GM21390 (cell line): ENCODE results near the gene HS3ST4.
"Not testable (repeated sequence)": the region's sequence is repeated elsewhere in the genome, so short reads cannot be mapped to it uniquely, and the experiment has no call there.

Source experiments
- ATAC-seq: cut with Tn5 transposase; IDR thresholded peaks from one replicate; pipeline ENCODE4 v1.9.1; 2021; ENCODE audit not compliant: unreplicated experiment

HS3ST4 gene

DNA sequence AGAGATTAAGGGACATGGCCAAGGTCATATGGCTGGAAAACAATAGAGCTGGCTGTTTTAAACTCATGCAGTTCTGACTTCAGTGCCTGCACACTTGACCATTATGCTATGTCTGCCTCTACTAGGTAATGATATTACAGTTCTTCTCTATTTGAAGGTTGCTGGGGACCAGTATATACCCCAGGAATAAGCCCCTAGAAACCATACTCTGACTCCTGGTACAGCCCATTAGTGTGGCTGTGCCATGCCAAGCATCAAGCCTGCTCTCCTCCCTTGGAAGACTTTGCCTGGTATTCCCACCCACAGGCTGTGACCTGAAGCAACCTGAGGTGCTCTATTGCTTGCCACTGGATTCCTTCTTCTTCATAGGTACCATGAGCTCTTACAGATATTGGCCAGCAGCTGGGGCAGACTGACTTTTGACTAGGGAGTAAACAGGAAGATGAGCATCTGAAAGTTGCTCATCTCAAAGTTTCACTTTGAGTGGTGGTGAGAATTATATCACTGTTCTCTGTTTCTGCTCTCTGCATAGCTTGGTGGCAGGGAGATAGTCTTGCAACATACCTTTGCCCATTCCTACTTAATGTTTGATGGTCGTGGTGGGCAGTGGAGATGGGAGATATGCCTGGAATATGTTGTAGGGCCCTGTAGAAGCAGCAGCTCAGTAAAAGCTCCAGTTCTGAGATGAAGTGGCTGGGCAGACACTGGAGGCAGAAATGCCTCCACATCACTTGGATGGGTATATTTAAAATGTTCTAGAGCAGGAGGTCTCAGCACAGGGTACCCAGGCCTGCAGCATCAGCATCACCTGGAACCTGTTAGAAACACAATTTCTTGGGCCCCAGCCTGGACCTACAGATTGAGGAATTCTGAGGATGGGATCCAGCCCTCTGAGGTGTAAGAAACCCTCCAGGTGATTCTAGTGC is 274.7 kb downstream of the HS3ST4 start:
- peak; percentile 99 for ATAC-seq

DNA sequence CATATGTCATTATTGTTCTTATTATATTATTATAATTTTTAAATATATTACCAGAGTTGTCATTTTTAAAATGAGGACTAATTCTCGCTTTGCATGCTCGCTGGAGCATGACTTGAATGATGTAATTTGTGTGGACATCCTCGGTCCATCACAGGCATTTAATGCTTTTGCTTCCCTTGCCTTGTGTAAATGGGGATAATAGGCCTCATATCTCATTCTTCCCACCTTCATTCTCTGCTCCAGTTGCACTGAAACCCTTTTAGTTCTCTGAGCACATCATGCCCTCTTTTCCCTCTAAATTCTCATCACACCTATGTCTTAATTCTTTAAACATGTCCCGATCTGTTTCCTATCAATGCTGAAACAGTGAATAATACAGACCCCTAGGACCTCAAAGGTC is 285.4 kb downstream of the HS3ST4 start:
- no peak for ATAC-seq

DNA sequence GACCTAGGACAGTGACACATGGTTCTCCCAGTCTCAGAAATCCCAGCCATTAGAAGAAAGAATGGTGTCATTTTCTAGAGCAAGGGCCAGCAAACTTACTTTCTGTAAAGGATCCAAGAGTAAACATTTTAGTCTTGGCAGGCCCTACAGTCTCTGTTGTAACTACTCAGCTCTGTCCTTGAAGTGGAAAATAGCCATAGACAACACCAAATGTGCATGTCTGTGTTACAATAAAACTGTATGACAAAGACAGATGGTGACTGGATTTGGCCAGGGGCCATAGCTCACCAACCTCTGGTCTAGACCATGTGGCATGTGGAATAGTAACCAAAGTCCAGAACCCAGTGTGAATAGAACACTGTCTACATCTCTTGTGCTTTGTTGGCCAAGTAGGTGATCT is 286.5 kb downstream of the HS3ST4 start:
- no peak for ATAC-seq

GRCh38 chr16:25988084-25988483 is 296.3 kb downstream of the HS3ST4 start:
- no peak for ATAC-seq

- ATAC-seq: no peak
Observed at GRCh38 chr16:25988882-25989281, 297.1 kb downstream of the HS3ST4 start.

DNA sequence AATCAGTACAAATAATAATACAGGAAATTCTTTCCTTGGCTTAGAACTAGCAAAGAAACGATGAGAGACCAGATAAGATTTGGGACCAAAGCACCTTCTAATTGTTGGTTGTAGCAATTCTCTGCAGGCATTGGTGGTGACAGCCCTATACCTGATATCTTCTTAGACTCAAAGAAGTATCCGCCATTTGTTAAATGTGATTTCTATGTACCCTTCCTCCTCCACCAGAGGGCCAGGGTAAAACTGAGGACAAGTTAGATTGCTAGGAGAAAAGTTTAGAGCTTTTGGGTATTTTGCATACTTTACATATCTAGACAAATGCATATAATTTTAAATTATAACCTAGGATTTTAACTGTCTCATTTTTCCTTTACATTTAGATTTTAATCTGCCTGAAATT is 304.3 kb downstream of the HS3ST4 start:
- ATAC-seq: no peak

DNA sequence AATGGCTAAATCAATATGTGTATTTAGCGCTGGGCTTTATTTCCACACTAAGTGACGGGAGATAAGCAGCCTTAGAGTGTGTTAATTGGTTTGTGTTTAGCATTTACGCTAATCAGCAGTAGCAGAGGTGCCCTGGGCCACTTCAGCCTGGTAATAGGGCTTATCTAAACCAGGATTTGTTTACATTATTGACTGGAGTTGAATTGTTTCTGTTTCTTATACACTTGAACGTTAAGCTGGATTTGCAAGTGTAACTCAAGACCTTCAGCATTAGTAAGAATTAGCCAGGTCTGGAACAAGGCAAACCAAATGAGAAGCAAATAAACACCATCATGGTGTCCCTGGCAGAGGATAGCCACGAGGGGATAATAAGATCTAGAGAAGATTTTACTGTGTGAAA is 313.6 kb downstream of the HS3ST4 start:
- ATAC-seq: no peak

GRCh38 chr16:26012376-26012775 is 320.6 kb downstream of the HS3ST4 start:
- no peak for ATAC-seq

DNA sequence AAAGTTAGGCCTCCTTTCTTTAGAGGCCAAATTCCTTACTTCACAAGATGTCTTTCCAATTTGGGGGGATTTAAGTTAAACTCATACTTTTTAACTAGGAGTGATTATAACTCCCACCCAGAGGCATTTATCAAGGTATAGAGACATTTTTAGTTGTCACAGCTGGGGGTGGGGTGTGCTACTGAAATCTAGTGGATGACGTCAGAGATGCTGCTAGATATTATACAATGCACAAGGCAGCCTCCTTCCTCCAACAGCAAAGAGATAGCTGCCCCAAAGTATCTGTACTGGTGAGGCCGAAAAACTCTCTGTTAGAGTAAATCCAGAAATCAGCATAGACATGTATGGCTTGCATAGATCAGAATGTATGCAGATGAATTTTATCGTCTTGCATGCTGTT is 324.0 kb downstream of the HS3ST4 start:
- ATAC-seq: no peak

DNA sequence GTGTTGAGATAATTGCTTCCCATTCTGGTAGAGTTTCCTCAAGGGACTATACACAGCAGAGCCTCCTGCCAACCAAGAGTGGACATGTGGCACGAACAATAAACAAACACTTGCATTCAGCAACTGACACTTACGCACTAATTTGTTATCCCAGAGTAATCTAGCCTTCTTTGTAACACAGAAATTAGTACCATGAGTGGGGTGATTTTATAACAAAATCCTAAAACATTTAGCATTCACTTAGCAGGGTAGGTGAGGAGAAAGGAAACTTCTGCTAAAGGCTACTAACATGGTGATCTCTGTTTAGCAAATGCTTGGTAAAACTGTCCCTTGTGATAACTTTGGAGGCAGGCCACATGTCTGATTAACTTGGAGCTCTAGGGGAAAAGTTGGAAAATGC is 325.2 kb downstream of the HS3ST4 start:
- ATAC-seq: no peak

- no peak for ATAC-seq
Observed at GRCh38 chr16:26019381-26020242, 327.9 kb downstream of the HS3ST4 start.

DNA sequence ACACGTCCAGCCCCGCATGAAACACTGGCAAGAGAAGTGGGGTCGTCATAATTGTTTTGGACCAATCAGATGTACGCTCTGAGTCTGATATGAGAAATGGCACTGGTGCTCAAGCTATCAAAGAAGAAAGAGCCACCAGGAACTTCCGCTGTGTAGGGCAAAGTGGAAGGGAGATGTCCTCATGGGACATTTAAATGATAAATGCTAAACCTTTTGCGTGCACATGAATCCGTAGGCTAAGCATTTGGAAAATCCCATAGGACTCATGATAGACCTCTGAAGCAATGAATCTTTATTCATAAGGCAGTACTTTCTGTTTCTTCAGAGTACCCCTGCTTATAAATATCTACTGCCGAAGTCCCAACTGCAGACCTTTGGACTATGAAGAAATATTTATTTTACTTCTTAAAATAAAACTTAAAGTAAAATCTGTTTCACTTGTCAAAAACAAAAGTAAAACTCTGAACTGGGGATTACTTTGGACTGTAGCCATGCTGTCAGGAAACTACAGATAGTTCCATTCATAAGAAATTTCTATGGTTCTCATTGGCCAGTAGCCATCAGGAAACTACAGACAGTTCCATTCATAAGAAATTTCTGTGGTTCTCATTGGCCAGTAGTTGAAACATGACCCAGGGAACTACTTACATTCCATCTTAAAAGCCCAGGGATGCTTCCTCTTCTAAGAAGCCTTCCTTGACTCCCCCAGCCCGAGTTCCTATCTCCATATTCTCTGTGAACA is 335.1 kb downstream of the HS3ST4 start:
- ATAC-seq: no peak

DNA sequence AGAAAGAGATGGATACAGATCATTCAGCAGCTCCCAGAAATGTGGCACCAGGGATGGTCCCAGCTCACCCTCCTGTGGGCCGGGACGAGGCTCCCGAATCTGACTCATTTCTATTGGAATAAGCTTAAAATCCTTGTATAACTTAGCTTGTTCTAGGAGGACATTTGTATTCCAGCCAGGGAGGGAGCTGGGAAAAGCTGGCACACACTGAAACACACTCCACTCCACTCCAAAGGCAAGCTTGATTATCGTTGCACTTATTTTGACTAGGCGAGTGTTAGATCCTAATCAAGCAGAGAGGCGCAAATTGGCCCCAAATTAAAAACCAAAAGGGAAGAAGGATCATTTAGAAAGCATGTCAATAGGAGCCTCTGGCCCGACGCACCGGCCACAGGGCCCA is 339.5 kb downstream of the HS3ST4 start:
- no peak for ATAC-seq

DNA sequence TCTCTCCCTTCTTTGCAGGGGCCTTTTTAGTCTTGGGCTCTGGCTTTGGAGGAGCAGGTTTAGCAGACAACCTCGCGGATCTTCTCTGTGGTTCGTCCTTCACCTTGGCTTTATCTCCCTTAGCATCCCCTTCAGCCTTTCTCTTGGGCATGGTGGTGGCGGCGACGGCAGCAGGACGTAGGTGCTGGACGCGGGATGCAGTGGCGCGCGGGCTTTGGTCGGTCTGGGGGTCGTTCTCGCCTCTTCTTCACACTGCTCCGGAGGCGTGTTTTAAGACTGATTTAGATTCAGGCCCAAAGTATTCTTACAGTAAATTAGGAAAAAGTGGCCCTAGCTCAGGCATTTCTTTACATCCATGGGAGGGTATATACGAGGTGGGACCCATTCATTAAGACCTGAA is 340.9 kb downstream of the HS3ST4 start:
- not testable (repeated sequence) for ATAC-seq

GRCh38 chr16:26041952-26042668 is 350.4 kb downstream of the HS3ST4 start:
- no peak for ATAC-seq

- ATAC-seq: no peak
Observed at GRCh38 chr16:26050472-26050871, 358.7 kb downstream of the HS3ST4 start.

- ATAC-seq: no peak
Observed at GRCh38 chr16:26051063-26051462, 359.3 kb downstream of the HS3ST4 start.

GRCh38 chr16:26053889-26054288 is 362.1 kb downstream of the HS3ST4 start:
- ATAC-seq: no peak

GRCh38 chr16:26058326-26058725 is 366.6 kb downstream of the HS3ST4 start:
- no peak for ATAC-seq

GRCh38 chr16:26070302-26071100 is 378.7 kb downstream of the HS3ST4 start:
- no peak for ATAC-seq
